RWPE2 (cell line): Measurements from ENCODE around the gene TENT5C.

Source experiments
- ATAC-seq: fragments of 200-7000 bp; cut with Tn5 transposase; 3 replicates; pipeline ENCODE4 v1.9.1; 2021; ENCODE audit warnings: low read depth
- DNase-seq: peaks from one replicate; pipeline ENCODE4 v3.0.0-alpha.2; 2020; ENCODE audit warnings: low spot score
- H3K27ac ChIP-seq: fragments of 450-650 bp; 2 replicates; pipeline ENCODE4 v1.5.1; 2017; ENCODE audit warnings: mild to moderate bottlenecking; ENCODE audit not compliant: poor library complexity, severe bottlenecking
- H3K27me3 ChIP-seq: fragments of 250-450 bp; sonication (Bioruptor Pico); 2 replicates; pipeline ENCODE4 v1.5.1; 2021; ENCODE audit warnings: mild to moderate bottlenecking, moderate library complexity; ENCODE audit not compliant: insufficient read depth, poor library complexity, severe bottlenecking
- H3K36me3 ChIP-seq: fragments of 250-450 bp; sonication (Bioruptor Pico); 2 replicates; pipeline ENCODE4 v1.5.1; 2020; ENCODE audit warnings: low read depth, mild to moderate bottlenecking, moderate library complexity
- H3K4me1 ChIP-seq: fragments of 250-450 bp; sonication (Bioruptor Pico); 2 replicates; pipeline ENCODE4 v1.5.1; 2021; ENCODE audit warnings: mild to moderate bottlenecking, moderate library complexity; ENCODE audit not compliant: insufficient read depth, poor library complexity, severe bottlenecking
- H3K4me3 ChIP-seq: fragments of 250-450 bp; sonication (Bioruptor Pico); 2 replicates; pipeline ENCODE4 v1.5.1; 2021; ENCODE audit warnings: mild to moderate bottlenecking, moderate library complexity; ENCODE audit not compliant: severe bottlenecking
- H3K9me3 ChIP-seq: fragments of 250-450 bp; sonication (Bioruptor Pico); 2 replicates; pipeline ENCODE4 v1.5.1; 2021; ENCODE audit warnings: mild to moderate bottlenecking, moderate library complexity; ENCODE audit not compliant: severe bottlenecking
- CTCF ChIP-seq: fragments of 450-650 bp; IDR thresholded peaks from one replicate; pipeline ENCODE4 v1.5.1; 2017; ENCODE audit warnings: mild to moderate bottlenecking, moderate library complexity; ENCODE audit not compliant: poor library complexity, severe bottlenecking

TENT5C gene

GRCh38 chr1:117587499-117588356 is 18.1 kb upstream of the TENT5C start:
- no peaks in the 10 kb centered on the region for H3K27me3 ChIP-seq
- H3K36me3 ChIP-seq: no peaks in the 10 kb centered on the region
- no peak overlapping the region for H3K4me3 ChIP-seq
- ATAC-seq: no peak
- no peaks in the 10 kb centered on the region for H3K4me1 ChIP-seq
- no peak for DNase-seq
- no peak overlapping the region for H3K27ac ChIP-seq
- TF ChIP-seq CTCF: no peak
- H3K9me3 ChIP-seq: no peaks in the 10 kb centered on the region

- H3K27ac ChIP-seq: no peak overlapping the region
- no peaks in the 10 kb centered on the region for H3K4me1 ChIP-seq
- no peaks in the 10 kb centered on the region for H3K9me3 ChIP-seq
- no peaks in the 10 kb centered on the region for H3K36me3 ChIP-seq
- no peaks in the 10 kb centered on the region for H3K27me3 ChIP-seq
- DNase-seq (no peak), ATAC-seq (no peak)
- no peak overlapping the region for H3K4me3 ChIP-seq
- TF ChIP-seq CTCF: no peak
These were observed 16.3 kb upstream of the TENT5C start for GRCh38 chr1:117589544-117589943.

- Histone ChIP-seq H3K9me3 (no peaks in the 10 kb centered on the region), H3K27ac (no peak overlapping the region), H3K4me3 (no peak overlapping the region), H3K36me3 (no peaks in the 10 kb centered on the region), H3K4me1 (no peaks in the 10 kb centered on the region), H3K27me3 (no peaks in the 10 kb centered on the region)
- ATAC-seq (no peak), DNase-seq (no peak)
- no peak for TF ChIP-seq CTCF
These were observed 15.4 kb upstream of the TENT5C start for GRCh38 chr1:117590273-117590925.

GRCh38 chr1:117591252-117591651 is 14.6 kb upstream of the TENT5C start:
- TF ChIP-seq CTCF: no peak
- Histone ChIP-seq H3K27ac (no peak overlapping the region), H3K27me3 (no peaks in the 10 kb centered on the region), H3K4me1 (no peaks in the 10 kb centered on the region), H3K36me3 (no peaks in the 10 kb centered on the region), H3K9me3 (no peaks in the 10 kb centered on the region), H3K4me3 (no peak overlapping the region)
- DNase-seq (no peak), ATAC-seq (no peak)

- TF ChIP-seq CTCF: no peak
- no peaks in the 10 kb centered on the region for H3K4me1 ChIP-seq
These were observed 13.7 kb upstream of the TENT5C start for GRCh38 chr1:117592155-117592554.

More at GRCh38 chr1:117592155-117592554, 13.7 kb upstream of the TENT5C start:
- no peaks in the 10 kb centered on the region for H3K36me3 ChIP-seq
- ATAC-seq (no peak), DNase-seq (no peak)
- no peak overlapping the region for H3K27ac ChIP-seq
- no peaks in the 10 kb centered on the region for H3K9me3 ChIP-seq
- no peaks in the 10 kb centered on the region for H3K27me3 ChIP-seq
- no peak overlapping the region for H3K4me3 ChIP-seq
